DMS 273 (cell line): Measurements from ENCODE around the gene CDON.
A peak's percentile ranks its signal among the peaks of the same experiment; 100 is the strongest.

Source experiments
- DNase-seq: peaks from one replicate; lab custom pipeline; 2025; ENCODE audit not compliant: unreplicated experiment; lab: John Stamatoyannopoulos, UW

CDON gene

GRCh38 chr11:125945797-125946520 is 116.7 kb downstream of the CDON start, which contains the start of gene VSIG10L2:
Gene VSIG10L2 (plus strand): TSS chr11:125946044. CDS start chr11:125946056, 12 bp downstream.
- DNase-seq: no peak

GRCh38 chr11:125945011-125945796 is 117.5 kb downstream of the CDON start:
- DNase-seq: no peak

- DNase-seq: no peak
Measured at GRCh38 chr11:125944350-125945010, 118.2 kb downstream of the CDON start.

GRCh38 chr11:125943661-125944349 is 118.9 kb downstream of the CDON start:
- DNase-seq: no peak

- no peak for DNase-seq
Measured at GRCh38 chr11:125942771-125943428, 119.8 kb downstream of the CDON start.

- DNase-seq: peak; percentile 81
Measured at GRCh38 chr11:125941619-125942611, 120.8 kb downstream of the CDON start.

GRCh38 chr11:125941267-125941618 is 121.4 kb downstream of the CDON start:
- no peak for DNase-seq

GRCh38 chr11:125940145-125940544 is 122.5 kb downstream of the CDON start:
- no peak for DNase-seq

GRCh38 chr11:125939081-125939521 is 123.6 kb downstream of the CDON start:
- peak; percentile 20 for DNase-seq

- DNase-seq: no peak
Measured at GRCh38 chr11:125938418-125938817, 124.2 kb downstream of the CDON start.

- DNase-seq: peak; percentile 18
Measured at GRCh38 chr11:125935618-125936199, 127.0 kb downstream of the CDON start.

- DNase-seq: no peak
Measured at GRCh38 chr11:125935056-125935455, 127.6 kb downstream of the CDON start.

GRCh38 chr11:125934473-125934872 is 128.2 kb downstream of the CDON start:
- no peak for DNase-seq

GRCh38 chr11:125933030-125933813 is 129.4 kb downstream of the CDON start:
- DNase-seq: no peak

- no peak for DNase-seq
Measured at GRCh38 chr11:125932301-125932700, 130.4 kb downstream of the CDON start.

GRCh38 chr11:125931668-125932067 is 131.0 kb downstream of the CDON start:
- no peak for DNase-seq

- DNase-seq: no peak
Measured at GRCh38 chr11:125931116-125931515, 131.6 kb downstream of the CDON start.

GRCh38 chr11:125930076-125930450 is 132.6 kb downstream of the CDON start:
- DNase-seq: no peak
